Kidney tubule cell (primary cell): ENCODE data around the gene RNASE13.

Source experiments
- DNase-seq: peaks from one replicate; pipeline ENCODE4 v3.0.0-alpha.2; 2018; ENCODE audit warnings: low spot score

RNASE13 gene

DNA sequence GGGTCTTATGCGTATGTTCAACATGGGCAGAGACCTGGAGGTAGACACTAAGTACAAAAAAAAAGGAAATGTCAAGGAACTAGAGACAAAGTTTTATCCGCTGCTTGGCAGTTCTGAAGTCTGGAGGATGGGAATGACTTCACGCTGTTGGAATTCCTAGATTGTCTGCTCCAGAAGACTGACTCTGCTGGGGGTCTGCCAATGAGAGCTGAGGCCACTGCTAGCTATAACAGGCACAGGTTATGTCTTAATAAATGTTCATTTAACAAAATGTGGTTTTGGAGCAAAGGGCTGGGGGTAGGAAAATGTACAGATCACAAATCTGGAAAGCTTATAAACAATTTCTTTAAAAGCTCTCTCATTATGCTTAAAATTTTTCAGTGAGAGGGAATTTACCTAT is 28.9 kb upstream of the RNASE13 start:
- DNase-seq = peak; percentile 87

DNA sequence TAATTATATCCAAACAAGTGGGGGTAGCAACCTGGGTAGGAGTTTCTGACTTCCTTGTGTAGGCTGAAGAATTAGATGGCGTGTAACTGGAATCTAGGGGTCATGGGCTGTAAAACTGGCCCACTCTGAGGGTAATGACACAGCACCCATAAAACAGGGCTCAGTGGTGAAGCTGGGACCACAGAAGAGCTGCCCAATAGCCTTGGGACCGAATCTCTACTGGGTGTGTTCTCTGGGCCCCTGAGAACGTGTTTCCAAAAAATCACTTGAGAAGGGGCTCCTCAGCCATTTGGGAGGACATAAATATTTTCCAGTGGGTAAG is 26.7 kb upstream of the RNASE13 start:
- DNase-seq = no peak

DNA sequence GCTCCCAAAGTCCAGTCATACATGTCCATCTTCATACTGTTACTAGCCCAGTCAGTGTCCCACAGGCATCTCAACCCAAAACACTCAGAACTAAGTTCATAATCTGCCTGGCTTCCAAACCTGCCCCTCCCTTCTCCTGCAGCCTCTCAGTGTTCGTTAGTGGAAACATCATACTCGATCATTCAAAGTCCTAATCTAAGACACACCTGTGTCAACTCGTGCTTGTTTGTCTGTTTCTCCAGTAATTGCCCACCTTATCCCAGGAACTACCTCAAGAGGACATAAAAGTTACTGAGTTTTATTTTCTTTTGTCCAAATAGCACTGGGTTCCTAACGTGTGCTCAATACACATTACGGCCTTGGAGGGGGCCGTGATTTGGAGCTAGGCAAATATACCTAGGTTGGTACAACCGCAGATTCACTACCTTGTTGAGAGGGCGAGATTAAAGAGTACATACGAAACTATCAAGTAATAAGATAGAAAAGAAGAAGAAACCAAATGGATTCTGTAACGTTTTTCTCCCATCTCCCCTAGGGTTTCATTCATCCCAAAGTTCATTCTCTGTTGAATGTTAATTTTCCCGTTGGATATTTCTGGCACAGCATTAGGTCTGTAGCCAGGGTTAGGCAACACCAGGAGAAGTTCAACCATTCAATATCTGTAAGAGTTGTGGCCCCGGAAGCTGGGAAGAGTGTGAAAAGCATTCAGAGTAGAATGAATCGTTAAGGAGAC is 26.2 kb upstream of the RNASE13 start:
- no peak for DNase-seq

DNA sequence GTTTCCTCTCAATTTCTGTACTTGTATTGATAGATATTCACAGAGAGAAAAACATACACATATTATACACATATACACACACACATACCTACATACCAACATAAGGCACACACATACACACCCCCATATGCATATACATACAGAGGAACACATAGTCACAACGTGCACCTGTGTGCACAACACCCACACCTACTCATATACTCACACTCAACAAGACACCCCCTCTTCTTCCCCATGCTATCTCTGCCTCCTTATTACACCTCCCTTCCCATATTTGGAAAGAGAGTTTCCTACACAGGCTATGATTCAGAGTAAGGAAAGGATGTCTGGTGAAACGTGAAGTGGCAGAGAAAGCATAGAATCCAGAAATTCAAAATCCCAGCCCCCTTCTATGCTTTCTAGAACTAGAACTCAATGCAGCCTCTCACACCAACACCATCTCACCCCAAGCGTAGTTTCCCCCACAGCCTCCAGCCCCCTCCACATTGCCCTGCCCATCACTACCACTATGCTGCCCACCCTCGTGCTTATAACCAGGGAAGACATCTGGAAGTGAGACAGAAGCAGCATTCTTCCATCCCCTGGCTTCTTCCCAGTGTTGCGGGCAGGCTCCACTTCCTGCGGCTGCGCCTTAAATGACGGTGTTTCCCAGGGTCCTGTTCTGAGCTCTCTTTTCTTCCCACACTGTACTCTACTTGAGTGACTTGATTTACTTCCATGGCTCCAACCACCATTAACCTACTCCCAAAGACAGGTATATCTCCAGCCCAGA is 25.4 kb upstream of the RNASE13 start:
- DNase-seq = no peak

DNA sequence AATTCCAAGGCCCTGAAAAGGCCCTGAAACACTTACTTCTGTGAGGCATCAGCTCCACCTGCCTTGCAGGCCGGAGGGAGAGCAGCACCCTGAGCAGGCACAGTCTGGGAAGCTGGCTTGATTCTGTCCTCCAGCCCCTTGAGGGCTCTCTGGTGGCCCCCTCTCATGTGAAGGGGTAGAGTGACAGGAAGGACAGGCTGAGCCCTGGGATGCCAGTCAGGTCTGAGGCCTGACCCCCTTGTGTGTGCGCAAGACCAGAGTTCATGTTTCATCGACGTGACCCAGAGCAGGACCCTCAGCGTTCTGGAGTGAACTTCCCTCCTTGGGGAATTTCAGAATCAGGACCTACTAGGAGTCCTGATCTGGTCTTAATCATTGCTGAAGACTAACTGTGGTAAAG is 24.3 kb upstream of the RNASE13 start:
- no peak for DNase-seq

DNA sequence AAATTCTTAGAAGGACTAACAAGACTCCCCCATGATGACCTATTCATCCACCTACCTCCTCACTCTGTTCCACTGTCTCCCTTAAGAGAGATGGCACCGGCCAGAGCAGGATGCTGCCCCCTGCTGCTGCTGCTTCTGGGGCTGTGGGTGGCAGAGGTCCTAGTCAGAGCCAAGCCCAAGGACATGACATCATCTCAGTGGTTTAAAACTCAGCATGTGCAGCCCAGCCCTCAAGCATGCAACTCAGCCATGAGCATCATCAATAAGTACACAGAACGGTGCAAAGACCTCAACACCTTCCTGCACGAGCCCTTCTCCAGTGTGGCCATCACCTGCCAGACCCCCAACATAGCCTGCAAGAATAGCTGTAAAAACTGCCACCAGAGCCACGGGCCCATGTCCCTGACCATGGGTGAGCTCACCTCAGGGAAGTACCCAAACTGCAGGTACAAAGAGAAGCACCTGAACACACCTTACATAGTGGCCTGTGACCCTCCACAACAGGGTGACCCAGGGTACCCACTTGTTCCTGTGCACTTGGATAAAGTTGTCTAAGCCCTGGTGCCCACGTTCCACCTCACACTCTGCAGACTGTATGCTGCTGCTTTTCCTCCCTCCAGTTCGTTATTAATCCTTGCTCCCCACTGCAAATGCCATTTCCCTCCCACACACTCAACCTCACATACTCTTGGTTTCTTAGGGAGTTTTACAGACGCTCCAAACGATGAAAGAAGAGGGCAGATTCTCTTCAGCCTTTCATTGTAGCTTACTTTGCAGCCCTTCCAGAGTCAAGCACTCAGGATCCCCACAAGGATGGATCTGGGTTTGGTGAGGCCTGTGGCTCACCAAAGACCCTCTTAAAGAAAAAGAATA is 23.4 kb upstream of the RNASE13 start, which contains the start of gene RNASE8:
RNASE8 (plus strand) TSS at position 20 of the 873 bp plus-strand sequence; CDS start at position 91, 71 bp downstream.
- peak; percentile 65 for DNase-seq

DNA sequence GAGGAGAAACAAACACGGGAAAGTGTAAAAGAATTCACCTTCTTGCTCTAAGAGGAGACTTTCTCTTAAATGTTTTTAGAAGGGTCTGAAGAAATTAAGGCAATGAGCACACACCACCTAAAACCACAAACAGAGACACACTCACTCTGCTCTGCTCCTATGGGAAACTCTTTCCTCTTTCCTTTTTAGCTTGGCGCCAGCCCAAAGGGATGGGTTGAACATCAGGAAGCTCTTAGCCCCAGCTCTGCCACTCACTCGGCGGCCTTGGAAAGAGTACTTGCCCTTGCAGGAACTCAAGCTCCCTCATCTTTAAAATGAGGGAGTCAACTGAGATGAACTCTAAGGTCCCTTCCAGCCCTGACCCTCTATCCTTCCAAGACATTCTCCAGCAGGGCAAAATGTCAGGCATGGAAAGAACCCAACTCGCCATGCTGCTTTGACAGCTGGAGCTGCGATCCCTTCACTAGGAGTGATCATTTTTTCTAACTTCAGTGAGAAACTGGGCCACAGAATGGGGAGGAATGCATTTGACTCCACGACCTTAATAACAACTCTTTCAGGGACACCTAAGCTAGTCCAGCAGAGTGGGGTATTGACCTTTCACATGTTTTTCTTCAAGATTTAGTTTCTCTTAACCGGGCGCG is 22.0 kb upstream of the RNASE13 start:
- peak; percentile 49 for DNase-seq

DNA sequence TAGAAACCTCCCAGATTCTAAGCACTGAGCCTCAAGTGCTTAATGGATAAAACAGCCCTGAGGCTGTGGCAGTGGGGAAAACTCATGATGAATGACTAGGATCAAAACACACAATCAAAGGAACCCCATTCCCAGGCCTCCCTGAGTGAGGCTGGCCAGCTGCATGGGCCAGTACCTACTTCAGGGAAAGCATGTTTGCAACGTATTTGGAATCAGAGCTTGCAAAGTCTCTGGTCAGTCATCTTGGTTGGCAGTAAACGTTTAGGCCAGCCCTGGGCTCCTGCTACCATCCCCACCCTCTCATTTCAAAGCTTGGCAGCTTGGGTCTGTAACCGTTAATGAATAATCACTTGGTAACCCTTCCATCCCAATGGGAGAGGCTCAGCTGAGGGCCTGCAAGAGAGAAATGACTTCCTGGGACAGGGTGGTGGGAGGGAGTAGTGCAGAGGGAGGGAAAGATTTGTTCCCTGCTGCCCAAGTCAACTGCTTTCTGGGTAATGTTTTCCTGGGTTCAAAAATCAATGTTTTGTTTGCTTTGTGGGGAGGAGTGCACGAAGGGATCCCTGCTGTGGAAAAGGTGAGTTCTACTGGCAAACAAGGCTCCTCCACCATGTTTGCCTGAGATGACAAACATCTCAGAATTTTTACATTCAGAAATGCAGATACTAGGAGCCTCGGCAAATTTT is 21.0 kb upstream of the RNASE13 start:
- peak; percentile 58 for DNase-seq

DNA sequence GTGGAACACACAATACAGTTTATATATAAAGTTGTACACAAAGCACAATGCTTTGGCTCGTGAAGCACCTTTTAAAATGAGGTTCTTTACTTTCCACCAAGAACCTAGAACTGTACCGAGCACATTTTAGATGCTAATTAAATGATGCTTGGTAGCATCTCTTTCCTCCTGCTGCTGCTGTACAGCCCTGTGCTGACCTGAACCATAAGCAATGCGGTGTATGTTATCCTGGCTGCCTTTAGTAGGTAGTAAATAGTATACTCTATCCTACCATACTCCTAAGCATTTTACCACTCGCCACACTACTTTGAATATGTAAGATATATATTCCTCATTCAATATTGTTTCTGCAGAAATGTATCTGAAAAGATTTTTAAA is 20.1 kb upstream of the RNASE13 start:
- no peak for DNase-seq

DNA sequence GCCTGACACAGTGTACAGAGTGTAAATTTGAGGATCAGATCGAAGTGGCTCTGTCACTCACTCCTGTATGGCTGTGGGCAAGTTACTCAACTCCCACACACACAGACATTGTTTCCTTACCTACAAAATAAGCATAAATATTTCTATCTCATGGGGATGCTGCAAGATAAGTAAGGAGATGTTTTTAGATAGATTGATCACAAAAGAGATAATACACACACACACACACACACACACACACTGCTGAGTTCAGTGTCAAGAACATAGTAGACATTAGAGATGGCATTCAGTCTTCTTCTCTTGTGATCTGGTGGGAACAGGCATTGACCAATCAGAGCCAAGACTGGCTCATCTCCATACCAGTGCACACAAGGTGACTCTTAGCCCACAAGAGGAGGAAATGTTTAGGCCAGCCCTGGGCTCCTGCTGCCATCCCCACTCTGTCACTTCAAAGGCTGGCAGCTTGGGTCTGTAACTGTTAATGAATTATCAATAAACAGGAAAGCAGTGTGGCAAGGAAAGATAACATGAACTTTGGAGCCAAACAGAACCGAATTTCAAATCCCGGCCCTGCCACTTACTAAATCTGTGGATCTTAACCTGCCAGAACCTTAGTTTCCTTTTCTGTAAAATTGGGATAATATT is 19.6 kb upstream of the RNASE13 start:
- peak; percentile 85 for DNase-seq

DNA sequence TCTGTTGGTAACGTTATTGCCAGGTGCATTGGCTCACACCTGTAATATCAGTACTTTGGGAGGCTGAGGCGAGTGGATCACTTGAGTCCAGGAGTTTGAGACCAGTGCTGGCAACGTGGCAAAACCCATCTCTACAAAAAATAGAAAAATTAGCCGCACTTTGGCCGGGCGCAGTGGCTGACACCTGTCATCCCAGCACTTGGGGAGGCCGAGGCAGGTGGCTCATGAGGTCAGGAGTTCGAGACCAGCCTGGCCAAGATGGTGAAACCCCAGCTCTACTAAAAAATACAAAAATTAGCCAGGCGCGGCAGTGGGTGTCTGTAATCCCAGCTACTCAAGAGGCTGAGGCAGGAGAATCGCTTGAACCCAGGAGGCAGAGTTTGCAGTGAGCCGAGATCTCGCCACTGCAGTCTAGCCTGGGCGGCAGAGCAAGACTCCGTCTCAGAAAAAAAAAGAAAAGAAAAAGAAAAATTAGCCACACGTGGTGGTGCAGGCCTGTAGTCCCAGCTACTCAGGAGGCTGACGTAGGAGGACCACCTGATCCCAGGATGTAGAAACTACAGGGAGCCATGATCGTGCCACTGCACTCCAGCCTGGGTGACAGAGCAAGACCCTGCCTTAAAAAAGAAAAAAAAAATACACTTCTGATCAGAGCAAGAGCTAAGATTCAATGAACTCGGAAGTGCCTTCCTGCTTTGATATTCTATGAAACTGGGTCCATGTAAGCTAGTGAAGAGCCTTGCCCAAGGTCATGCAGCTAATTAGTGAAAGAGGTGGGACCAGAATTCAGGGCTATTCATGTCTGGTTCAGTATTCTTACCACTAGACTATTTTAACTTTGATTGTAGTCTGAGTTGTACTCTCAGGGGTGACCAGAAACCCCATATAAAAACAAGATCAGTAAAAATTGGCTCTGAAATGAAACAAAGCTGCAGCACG is 18.8 kb upstream of the RNASE13 start:
- DNase-seq = no peak

DNA sequence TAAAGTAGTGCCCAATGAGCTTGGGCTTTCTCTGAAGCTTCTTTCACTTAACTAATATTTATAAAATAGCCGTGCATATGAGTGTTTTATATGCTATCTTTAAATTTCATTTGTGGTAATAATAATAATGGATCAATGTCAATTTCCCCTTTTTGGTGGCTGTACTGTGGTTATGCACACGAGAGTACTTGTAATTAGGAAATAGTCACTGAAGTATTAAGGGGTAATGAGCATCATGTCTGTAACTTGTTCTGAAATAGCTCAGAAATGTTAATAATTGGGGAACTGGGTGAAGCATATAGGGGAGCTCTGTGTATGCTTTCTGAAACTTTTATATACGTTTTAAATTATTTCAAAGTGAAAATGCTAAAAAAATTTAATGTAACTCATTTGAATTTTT is 16.0 kb upstream of the RNASE13 start:
- DNase-seq = no peak

DNA sequence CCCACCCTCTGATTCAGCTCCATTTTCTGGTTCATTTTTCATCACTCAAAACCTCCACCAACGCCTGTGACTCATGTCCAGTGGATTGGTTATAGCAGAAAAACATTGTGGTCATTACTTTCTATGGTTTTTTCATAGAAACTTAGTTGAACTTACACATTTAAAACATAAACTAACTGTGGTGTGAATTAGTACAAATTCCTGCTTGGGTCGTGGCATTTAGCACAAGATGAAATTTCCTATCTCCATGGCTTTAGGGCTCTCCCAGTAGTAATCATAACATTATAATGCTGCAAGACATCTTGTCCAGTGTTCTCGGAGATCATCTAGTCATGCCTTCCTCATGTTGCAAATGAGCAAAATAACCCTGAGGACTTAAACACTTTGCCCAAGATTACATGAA is 14.7 kb upstream of the RNASE13 start:
- DNase-seq = no peak

DNA sequence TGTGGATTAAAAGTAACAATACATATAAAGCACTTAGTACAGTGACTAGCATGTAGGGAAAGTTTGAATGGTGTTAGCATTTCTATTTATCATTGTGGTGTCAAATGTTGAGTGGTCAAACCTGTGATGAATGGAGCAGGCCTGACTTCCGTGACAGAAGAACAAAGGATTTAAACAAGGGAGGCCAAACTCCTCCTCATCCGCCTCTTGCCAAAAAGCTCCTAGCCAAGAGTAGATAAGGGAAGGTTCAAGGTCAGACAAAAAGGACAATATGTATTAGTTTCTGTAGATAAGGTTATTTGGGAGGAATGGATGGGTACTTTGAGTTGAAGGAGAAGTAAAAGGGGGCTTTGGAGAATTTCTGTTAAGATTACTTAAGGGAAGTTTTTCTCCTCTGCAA is 14.0 kb upstream of the RNASE13 start:
- no peak for DNase-seq

DNA sequence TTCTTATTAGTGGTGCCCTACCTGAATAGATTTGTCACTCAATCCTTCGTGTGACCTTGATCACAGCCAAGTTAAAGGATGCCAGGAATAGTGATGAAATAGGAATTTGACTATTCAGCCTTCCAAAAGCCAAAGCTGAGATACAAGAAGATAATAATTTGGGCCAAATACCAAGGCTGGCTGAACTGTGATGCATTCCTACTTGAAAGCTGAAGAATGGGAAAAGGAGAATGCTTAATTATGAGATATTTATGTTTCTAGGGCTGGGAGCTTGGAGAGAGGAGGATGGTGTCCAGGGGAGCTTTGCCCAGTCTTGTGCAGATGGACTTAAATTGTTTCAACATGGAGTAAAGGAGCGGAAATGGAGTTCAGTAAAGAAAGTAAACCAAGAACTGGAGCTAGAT is 12.8 kb upstream of the RNASE13 start:
- no peak for DNase-seq

DNA sequence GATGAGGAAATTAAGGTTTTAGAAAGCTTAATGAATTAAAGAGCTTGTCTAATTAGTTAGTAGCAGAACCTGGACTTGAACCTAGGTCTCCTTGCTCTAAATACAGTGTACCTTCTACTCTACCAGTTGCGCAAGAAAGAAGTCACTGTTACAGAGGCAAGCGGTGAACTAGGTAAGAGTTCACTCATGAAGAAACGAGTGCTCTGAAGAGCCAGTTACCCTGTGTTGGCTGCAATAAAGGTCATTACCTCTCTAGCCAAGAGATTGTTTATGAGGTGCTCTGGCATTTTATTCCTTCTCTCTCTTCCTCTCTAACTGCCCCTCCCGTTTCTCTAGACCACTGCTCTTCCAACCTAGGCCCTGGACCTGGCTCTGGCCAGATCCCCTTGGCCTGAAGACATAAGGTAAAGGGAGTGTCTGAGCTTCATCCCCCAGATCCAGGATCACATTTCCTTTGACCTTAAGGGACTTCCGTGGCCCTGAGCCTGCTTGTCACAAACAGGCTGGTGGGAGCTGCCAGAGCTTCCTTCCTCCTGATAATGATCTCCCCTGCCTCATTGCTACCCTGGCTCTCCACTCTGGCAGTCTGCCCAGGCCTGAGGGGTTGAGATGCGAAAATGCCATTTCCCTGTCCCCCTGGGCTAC is 9.5 kb upstream of the RNASE13 start:
- no peak for DNase-seq

DNA sequence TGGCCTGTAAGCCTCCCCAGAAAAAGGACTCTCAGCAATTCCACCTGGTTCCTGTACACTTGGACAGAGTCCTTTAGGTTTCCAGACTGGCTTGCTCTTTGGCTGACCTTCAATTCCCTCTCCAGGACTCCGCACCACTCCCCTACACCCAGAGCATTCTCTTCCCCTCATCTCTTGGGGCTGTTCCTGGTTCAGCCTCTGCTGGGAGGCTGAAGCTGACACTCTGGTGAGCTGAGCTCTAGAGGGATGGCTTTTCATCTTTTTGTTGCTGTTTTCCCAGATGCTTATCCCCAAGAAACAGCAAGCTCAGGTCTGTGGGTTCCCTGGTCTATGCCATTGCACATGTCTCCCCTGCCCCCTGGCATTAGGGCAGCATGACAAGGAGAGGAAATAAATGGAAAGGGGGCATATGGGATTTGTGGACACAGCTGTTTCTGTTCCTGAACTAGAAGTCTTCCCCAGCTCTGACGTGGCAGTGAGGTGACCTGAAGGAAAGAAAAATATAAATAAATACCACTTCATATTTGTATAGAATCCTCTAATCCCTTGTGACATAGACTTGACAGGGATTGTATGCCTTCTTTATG is 8.9 kb upstream of the RNASE13 start:
- DNase-seq = no peak

DNA sequence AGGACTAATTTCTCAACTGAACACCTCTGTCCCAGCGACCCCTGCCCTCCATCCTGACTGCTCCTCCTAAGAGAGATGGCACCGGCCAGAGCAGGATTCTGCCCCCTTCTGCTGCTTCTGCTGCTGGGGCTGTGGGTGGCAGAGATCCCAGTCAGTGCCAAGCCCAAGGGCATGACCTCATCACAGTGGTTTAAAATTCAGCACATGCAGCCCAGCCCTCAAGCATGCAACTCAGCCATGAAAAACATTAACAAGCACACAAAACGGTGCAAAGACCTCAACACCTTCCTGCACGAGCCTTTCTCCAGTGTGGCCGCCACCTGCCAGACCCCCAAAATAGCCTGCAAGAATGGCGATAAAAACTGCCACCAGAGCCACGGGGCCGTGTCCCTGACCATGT is 8.3 kb upstream of the RNASE13 start:
- DNase-seq = peak; percentile 47
